Heart right ventricle (tissue), 16 donors: ENCODE measurements around the gene MAPKAP1. TPM values are rescaled to one million over a fixed set of nuclear protein-coding genes. Genes with fewer than 3 reads are reported as not detected.

Experiments used
- ATAC-seq, 8 donors: fragments of 200-7000 bp; cut with Tn5 transposase; one replicate each; pipeline ENCODE4 v1.9.1; 2020; ENCODE audit warnings: mild to moderate bottlenecking in 8 of 8, moderate library complexity in 8 of 8, moderate number of reproducible peaks in 1 of 8
- DNase-seq, 2 donors: peaks; one replicate each; pipeline ENCODE4 v3.0.0-alpha.2; 2020
- H3K27ac ChIP-seq, 10 donors: fragments of 200-600 bp; sonication (generic) in 2 of 10; one replicate each; pipeline versions ENCODE4 v1.5.0 to v1.8.0; 2020 to 2022; ENCODE audit warnings: mild to moderate bottlenecking in 3 of 10
- H3K27me3 ChIP-seq, 7 donors: fragments of 200-600 bp; one replicate each; pipeline ENCODE4 v1.8.0; 2021 to 2022; ENCODE audit warnings: mild to moderate bottlenecking in 2 of 7
- H3K36me3 ChIP-seq, 9 donors: fragments of 200-600 bp; sonication (generic) in 1 of 9; one replicate each; pipeline versions ENCODE4 v1.5.0 to v1.8.0; 2020 to 2022; ENCODE audit warnings: mild to moderate bottlenecking in 2 of 9
- H3K4me1 ChIP-seq, 9 donors: fragments of 200-600 bp; sonication (generic) in 1 of 9; one replicate each; pipeline versions ENCODE4 v1.5.0 to v1.8.0; 2020 to 2022; ENCODE audit warnings: mild to moderate bottlenecking in 4 of 9
- H3K4me3 ChIP-seq, 10 donors: fragments of 200-600 bp; sonication (generic) in 2 of 10; one replicate each; pipeline versions ENCODE4 v1.5.0 to v1.8.0; 2020 to 2022; ENCODE audit warnings: mild to moderate bottlenecking in 7 of 10, moderate library complexity in 2 of 10
- H3K9me3 ChIP-seq, 11 donors: fragments of 200-600 bp in 10 of 11; sonication (generic) in 2 of 11; one replicate each; pipeline versions ENCODE4 v1.5.0 to v1.8.0; 2013 to 2022; ENCODE audit warnings: mild to moderate bottlenecking in 2 of 11, control low read depth in 1 of 11, moderate library complexity in 1 of 11
- WGBS, 2 donors: extraction: QIAGEN DNeasy Blood & Tissue Kit; methylation state at CpG; one replicate each; pipeline ENCODE4 v1.1.7; 2013; ENCODE audit warnings: inconsistent platforms in 1 of 2; 5-methylcytosine and 5-hydroxymethylcytosine counted together
- intact Hi-C, 10 donors: fragments of 100-400 bp; cut with DNase I; formaldehyde crosslinking; loops; one replicate each; pipeline versions ENCODE4 v1.11.1 to v1.14.2; 2022
- polyA plus RNA-seq, 2 donors: library from polyadenylated mRNA; stranded (reverse); fragments of 200-250 nt; gene quantifications; one replicate each; pipeline ENCODE4 v1.2.3, GENCODE V29; 2013
- total RNA-seq, 10 donors: library from RNA; stranded (reverse); fragmentation: NEBNext Ultra II Directional in 3 of 10; extraction: Animal tissue kit (Norgen Biotek cat#: 25700) in 3 of 10; gene quantifications; one replicate each; pipeline versions ENCODE4 v1.2.1 to v1.2.4, GENCODE V29; 2021 to 2023
- TF ChIP-seq, protein P1 (sequence below), 9 donors: fragments of 200-600 bp; sonication (generic) in 2 of 9; IDR thresholded peaks; one replicate each; pipeline versions ENCODE4 v1.5.0 to v1.8.0; 2021 to 2022; ENCODE audit warnings: antibody characterized with exemption in 9 of 9, mild to moderate bottlenecking in 5 of 9, moderate library complexity in 1 of 9
- donor health status: Arrhythmogenic right ventricular cardiomyopathy.
- donor health status: ischemic (EF 13 %, LVEDD 7.1; RV severe dilation, severe dysfunction).
- donor health status: healthy with polysubstance abuse.
- donor health status: DM: no; HTN: yes; CAD: no.
- donor health status: DM: no; HTN: no; CAD: no.
- donor health status: ischemic (EF 25% LVEDD 6.9; RV normal size, moderate dysfunction).
- donor health status: ischemic (EF 25% LVEDD 5.7; RV mildly dilated, moderate dysfunction).
- donor health status: healthy.
- donor health status: DM: yes; HTN: yes; CAD: no.
- donor health status: Ischemic cardiomyopathy.
- donor health status: ischemic (EF 35%, LVEDD 5.7; RV mildly dilated, moderate dysfunction).
- donor health status: nonischemic (EF 11% LVEDD 7.7; RV severe dilation, severe dysfunction).
- donor health status: DM: yes; HTN: yes; CAD: no.
- donor health status: PGD.
- donor health status: ischemic (EF 29% LVEDD 5.4; RV normal size, mild dysfunction).
- donor health status: nonischemic (EF 23%, LVEDD 6.1; RV moderate dilation, normal function).

Gene MAPKAP1
- total and polyA plus RNA-seq, 12 donors, result 102 to 143 (median 116) TPM

DNA sequence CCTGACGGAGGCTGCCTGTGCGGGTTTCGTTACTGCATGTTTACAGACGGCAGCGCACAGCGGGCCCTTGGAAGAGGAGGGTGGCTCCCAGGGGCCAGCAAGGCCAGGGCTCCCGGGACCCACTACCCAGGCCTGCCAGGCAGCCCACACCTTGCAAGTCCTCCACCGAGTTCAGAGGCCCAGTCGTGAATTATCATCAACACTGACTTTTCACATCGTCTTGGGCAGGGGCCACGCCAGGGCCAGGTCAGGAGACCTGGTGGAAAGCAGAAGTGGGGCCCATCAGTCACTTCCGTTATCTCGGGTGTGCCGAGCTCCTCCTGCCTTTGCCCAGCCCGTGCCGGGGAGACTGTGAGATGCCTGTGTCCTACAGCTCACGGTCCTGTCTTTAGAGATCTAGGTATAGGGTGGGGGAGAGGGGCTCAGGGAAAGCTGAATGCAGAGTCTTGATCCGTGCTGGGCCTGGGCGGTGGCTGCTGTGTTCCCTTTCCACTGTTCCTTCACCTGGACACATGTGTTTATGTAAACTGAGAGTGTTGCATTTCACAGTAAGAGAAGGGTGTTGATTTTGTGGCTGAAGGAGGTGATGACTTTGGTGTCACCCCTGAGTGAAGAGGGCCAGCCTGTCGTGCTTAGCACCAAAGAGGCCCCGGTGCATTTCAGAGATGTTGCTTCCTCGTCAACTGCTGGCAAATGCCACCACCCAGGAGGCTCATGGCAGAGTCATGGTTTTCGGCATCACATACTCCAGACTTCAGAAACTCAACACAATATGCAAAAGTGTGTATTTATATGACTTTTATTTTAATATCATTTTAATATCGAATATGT, 270.2 kb downstream of the MAPKAP1 start:
- H3K9me3 ChIP-seq, result no peaks in the 10 kb centered on the region
- H3K36me3 ChIP-seq, result peaks cover 0 to 53% (median 0%) of the 10 kb centered on the region in 9 donors
- DNase-seq, result no peak
- 62 to 75% methylated on average over 24 of the region's 24 CpGs for WGBS, 2 donors
- H3K4me1 ChIP-seq, result peaks cover 0 to 11% (median 0%) of the 10 kb centered on the region in 9 donors
- intact Hi-C loops, result loop anchor here in 1 of 10 donors (10.0 kb wide), 1 partner anchor 58 kb away; no protein-coding TSS in a partner anchor
- H3K27ac ChIP-seq, result no peak overlapping the region
- ATAC-seq, result peak in 4 of 8 donors; percentile 11 to 41 (median 26)
- H3K4me3 ChIP-seq, result no peak overlapping the region
- no peaks in the 10 kb centered on the region for H3K27me3 ChIP-seq
- TF ChIP-seq, protein P1, sequence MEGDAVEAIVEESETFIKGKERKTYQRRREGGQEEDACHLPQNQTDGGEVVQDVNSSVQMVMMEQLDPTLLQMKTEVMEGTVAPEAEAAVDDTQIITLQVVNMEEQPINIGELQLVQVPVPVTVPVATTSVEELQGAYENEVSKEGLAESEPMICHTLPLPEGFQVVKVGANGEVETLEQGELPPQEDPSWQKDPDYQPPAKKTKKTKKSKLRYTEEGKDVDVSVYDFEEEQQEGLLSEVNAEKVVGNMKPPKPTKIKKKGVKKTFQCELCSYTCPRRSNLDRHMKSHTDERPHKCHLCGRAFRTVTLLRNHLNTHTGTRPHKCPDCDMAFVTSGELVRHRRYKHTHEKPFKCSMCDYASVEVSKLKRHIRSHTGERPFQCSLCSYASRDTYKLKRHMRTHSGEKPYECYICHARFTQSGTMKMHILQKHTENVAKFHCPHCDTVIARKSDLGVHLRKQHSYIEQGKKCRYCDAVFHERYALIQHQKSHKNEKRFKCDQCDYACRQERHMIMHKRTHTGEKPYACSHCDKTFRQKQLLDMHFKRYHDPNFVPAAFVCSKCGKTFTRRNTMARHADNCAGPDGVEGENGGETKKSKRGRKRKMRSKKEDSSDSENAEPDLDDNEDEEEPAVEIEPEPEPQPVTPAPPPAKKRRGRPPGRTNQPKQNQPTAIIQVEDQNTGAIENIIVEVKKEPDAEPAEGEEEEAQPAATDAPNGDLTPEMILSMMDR (IDR thresholded peaks at IDR 0.05), result no peak

GRCh38 chr9:125435776-125436612, 271.0 kb downstream of the MAPKAP1 start:
- Histone ChIP-seq H3K9me3 (no peaks in the 10 kb centered on the region), H3K36me3 (peaks cover 0 to 44% (median 0%) of the 10 kb centered on the region in 9 donors), H3K4me3 (no peak overlapping the region), H3K27me3 (no peaks in the 10 kb centered on the region), H3K27ac (no peak overlapping the region), H3K4me1 (peaks cover 0 to 11% (median 0%) of the 10 kb centered on the region in 9 donors)
- no peak for ATAC-seq
- 94% methylated on average over 16 of the region's 16 CpGs for WGBS, 2 donors
- DNase-seq, result no peak
- intact Hi-C loops, result loop anchor here in 1 of 10 donors (10.0 kb wide), 1 partner anchor 59 kb away; no protein-coding TSS in a partner anchor
- TF ChIP-seq, protein P1 (IDR thresholded peaks at IDR 0.05), result no peak

DNA sequence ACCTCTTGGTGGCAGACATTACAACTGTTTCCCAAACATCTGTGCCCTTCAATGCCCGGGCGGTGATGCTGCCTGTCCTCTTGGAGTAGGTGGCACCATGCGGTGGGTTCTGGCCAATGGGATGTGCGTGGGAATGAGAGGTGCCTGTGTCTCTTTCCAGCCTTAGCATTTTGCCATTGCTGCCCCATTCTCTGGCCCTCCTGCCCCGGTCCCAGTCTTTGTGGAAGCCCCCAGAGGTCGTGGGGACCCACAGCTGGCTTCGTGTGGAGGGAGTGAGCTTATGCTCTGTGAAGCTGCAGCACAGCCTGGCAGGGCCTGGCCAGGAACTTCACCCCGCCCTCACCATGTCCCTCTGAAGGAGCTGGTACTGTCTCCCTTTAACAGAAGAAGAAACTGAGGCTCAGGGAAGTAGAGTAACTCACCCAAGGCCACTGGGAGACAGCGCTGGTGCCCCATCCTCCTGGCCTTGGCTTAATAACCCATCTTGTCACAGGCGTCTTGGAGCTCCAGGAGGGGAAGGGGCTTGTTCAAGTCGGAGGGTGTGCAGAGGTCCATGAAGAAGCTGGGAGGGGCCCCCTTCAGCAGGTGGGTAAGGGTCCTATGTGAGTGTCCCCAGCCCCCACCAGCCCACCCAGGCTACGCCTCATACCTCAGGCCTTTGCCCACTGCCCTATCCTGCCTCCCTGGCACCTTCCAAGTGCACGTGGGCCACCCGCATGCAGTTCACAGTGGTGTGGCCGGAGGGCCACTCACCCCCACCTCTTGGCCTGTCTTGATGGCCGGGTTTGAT, 271.8 kb downstream of the MAPKAP1 start:
- Histone ChIP-seq H3K27ac (no peak overlapping the region), H3K9me3 (no peaks in the 10 kb centered on the region), H3K36me3 (peaks cover 0 to 36% (median 0%) of the 10 kb centered on the region in 9 donors), H3K4me3 (no peak overlapping the region), H3K4me1 (peaks cover 0 to 11% (median 0%) of the 10 kb centered on the region in 9 donors), H3K27me3 (no peaks in the 10 kb centered on the region)
- no peak for ATAC-seq
- intact Hi-C loops, result loop anchor here in 1 of 10 donors (10.0 kb wide), 1 partner anchor 60 kb away; no protein-coding TSS in a partner anchor
- no peak for DNase-seq
- TF ChIP-seq, protein P1 (IDR thresholded peaks at IDR 0.05), result no peak
- 92 to 94% methylated on average over 16 of the region's 16 CpGs for WGBS, 2 donors
